Erythroblast (primary cell): ENCODE measurements around the gene UBTF.

Experiments used
- GATA1 ChIP-seq: IDR thresholded peaks from 2 replicates; pipeline ENCODE4 v1.6.1; 2011; ENCODE audit warnings: low read depth, mild to moderate bottlenecking, control low read depth, low read length, moderate library complexity
- POLR2A ChIP-seq: IDR thresholded peaks from 2 replicates; pipeline ENCODE4 v1.6.1; 2011; ENCODE audit warnings: mild to moderate bottlenecking, low read length

DNA sequence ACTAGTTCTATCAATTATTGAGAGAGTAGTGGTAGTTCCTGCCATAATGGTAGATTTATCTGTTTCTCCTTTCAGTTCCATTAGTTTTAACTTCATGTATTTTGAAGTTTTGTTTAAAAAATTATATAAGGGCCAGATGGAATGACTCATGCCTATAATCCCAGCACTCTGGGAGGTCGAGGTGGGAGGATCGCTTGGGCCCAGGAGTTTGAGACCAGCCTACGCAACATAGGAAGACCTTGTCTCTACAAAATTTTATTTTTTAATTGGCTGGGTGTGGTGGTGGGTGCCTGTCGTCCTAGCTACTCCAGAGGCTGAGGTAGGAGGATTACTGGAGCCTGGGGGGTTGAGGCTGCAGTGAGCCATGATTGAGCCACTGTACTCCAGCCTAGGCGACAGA is 14.1 kb upstream of the UBTF start:
- no peak for TF ChIP-seq POLR2A
- TF ChIP-seq GATA1: no peak
